HCT116 (cell line): ENCODE measurements around the gene CSF2RB. TPM values are rescaled to one million over a fixed set of nuclear protein-coding genes. Genes with fewer than 3 reads are reported as not detected.

ENCODE experiments used
- ATAC-seq: fragments of 200-7000 bp; cut with Tn5 transposase; 2 replicates; pipeline ENCODE4 v1.9.1; 2020; ENCODE audit warnings: mild to moderate bottlenecking, moderate library complexity
- BruUV-seq: library from RNA; stranded (reverse); fragments of 400-500 nt; replicated peaks from 2 replicates; lab custom pipeline; 2021; lab: Mats Ljungman, UMichigan
- CTCF ChIA-PET: fragments of 300-600 bp; sonication (Branson Sonifier 250); formaldehyde crosslinking; loops from one replicate; lab custom pipeline; 2021; ENCODE audit warnings: antibody characterized with exemption; lab: Charles Lee
- POLR2A ChIA-PET: fragments of 300-600, 350-600 bp; sonication (Branson Sonifier 250); formaldehyde crosslinking; loops from one replicate; lab custom pipeline; 2021; ENCODE audit warnings: antibody characterized with exemption; lab: Charles Lee
- RAD21 ChIA-PET, 2 experiments: fragments of 300-600 bp; sonication (Branson Sonifier 250); formaldehyde crosslinking; loops; one replicate each; lab custom pipeline; 2023; ENCODE audit warnings: low total read pairs in 2 of 2; ENCODE audit not compliant: uncharacterized antibody in 2 of 2, unreplicated experiment in 2 of 2, low non-redundant PET in 1 of 2; lab: Charles Lee
- DNase-seq: peaks from one replicate; pipeline ENCODE4 v3.0.0-alpha.2; 2010; ENCODE audit warnings: low read depth, low spot score
- H2AFZ ChIP-seq: fragments of 200-600 bp; shearing (Covaris generic), sonication (generic); 2 replicates; pipeline ENCODE4 v1.6.1; 2017; ENCODE audit warnings: low read depth, mixed run types, mixed read lengths, antibody characterized with exemption, low read length; ENCODE audit not compliant: poor library complexity, severe bottlenecking
- H3K27ac ChIP-seq: 2 replicates; pipeline ENCODE4 v1.5.1; 2012; ENCODE audit warnings: low read depth, low read length
- H3K27me3 ChIP-seq: fragments of 200-600 bp; sonication (generic); 2 replicates; pipeline ENCODE4 v1.6.1; 2016; ENCODE audit warnings: mixed run types, low read length, mixed read lengths; ENCODE audit not compliant: insufficient read depth
- H3K36me3 ChIP-seq, 2 experiments: fragments of 200-500 bp in 1 of 2; fragments of 200-600 bp in 1 of 2; sonication (Bioruptor generic) in 1 of 2; sonication (generic) in 1 of 2; 2 replicates each; pipeline versions ENCODE4 v1.5.1 to v1.6.1; 2014 to 2016; ENCODE audit warnings: low read length in 2 of 2, inconsistent platforms in 1 of 2, mixed read lengths in 1 of 2, mixed run types in 1 of 2; ENCODE audit not compliant: insufficient read depth in 2 of 2, control insufficient read depth in 1 of 2
- H3K4me1 ChIP-seq, 2 experiments: fragments of 200-600 bp in 1 of 2; sonication (generic) in 1 of 2; 2 replicates each; pipeline versions ENCODE4 v1.5.1 to v1.6.1; 2012 to 2017; ENCODE audit warnings: low read length in 2 of 2, inconsistent platforms in 1 of 2, mild to moderate bottlenecking in 1 of 2, mixed read lengths in 1 of 2, mixed run types in 1 of 2, moderate library complexity in 1 of 2; ENCODE audit not compliant: insufficient read depth in 2 of 2, control insufficient read depth in 1 of 2
- H3K4me2 ChIP-seq: fragments of 200-600 bp; sonication (generic); 2 replicates; pipeline ENCODE4 v1.6.1; 2017; ENCODE audit warnings: mixed run types, low read length, mixed read lengths
- H3K4me3 ChIP-seq, 2 experiments: fragments of 200-600 bp in 1 of 2; sonication (generic) in 1 of 2; replicated peaks in 1 of 2; 2 replicates each; pipeline ENCODE4 v1.5.1; 2011 to 2016; ENCODE audit warnings: low read length in 2 of 2, control low read depth in 1 of 2, low read depth in 1 of 2, mild to moderate bottlenecking in 1 of 2, mixed read lengths in 1 of 2, mixed run types in 1 of 2
- H3K79me2 ChIP-seq: fragments of 200-600 bp; sonication (generic); 2 replicates; pipeline ENCODE4 v1.6.1; 2017; ENCODE audit warnings: mild to moderate bottlenecking, mixed run types, low read length, moderate library complexity, mixed read lengths; ENCODE audit not compliant: insufficient read depth
- H3K9ac ChIP-seq: fragments of 200-600 bp; sonication (generic); 2 replicates; pipeline ENCODE4 v1.6.1; 2016; ENCODE audit warnings: low read length, mixed read lengths
- H3K9me2 ChIP-seq: fragments of 200-600 bp; sonication (generic), shearing (Covaris generic); 2 replicates; pipeline ENCODE4 v1.6.1; 2017; ENCODE audit warnings: mixed run types, mild to moderate bottlenecking, moderate library complexity; ENCODE audit not compliant: insufficient read depth
- H3K9me3 ChIP-seq, 2 experiments: fragments of 200-500 bp in 1 of 2; fragments of 200-600 bp in 1 of 2; sonication (Bioruptor generic) in 1 of 2; sonication (generic) in 1 of 2; 2 replicates each; pipeline ENCODE4 v1.6.1; 2014 to 2017; ENCODE audit warnings: low read length in 2 of 2, mixed read lengths in 2 of 2, inconsistent platforms in 1 of 2, low read depth in 1 of 2, mild to moderate bottlenecking in 1 of 2, mixed run types in 1 of 2, moderate library complexity in 1 of 2; ENCODE audit not compliant: control insufficient read depth in 1 of 2, insufficient read depth in 1 of 2
- H4K20me1 ChIP-seq: fragments of 200-600 bp; sonication (generic), shearing (Covaris generic); 2 replicates; pipeline ENCODE4 v1.6.1; 2017; ENCODE audit warnings: mixed run types, mild to moderate bottlenecking, moderate library complexity; ENCODE audit not compliant: insufficient read depth
- CBX3 ChIP-seq: IDR thresholded peaks from 2 replicates; pipeline ENCODE4 v1.6.1; 2012; ENCODE audit warnings: low read depth
- CEBPB ChIP-seq: IDR thresholded peaks from 2 replicates; pipeline ENCODE4 v1.6.1; 2012; ENCODE audit warnings: low read depth
- EGR1 ChIP-seq: IDR thresholded peaks from 2 replicates; pipeline ENCODE4 v1.6.1; 2012; ENCODE audit warnings: low read depth
- ELF1 ChIP-seq: IDR thresholded peaks from 2 replicates; pipeline ENCODE4 v1.6.1; 2012; ENCODE audit warnings: low read depth, borderline replicate concordance
- EZH2 ChIP-seq: fragments of 200-600 bp; sonication (generic); IDR thresholded peaks from 2 replicates; pipeline ENCODE4 v1.6.1; 2017; ENCODE audit warnings: antibody characterized with exemption, mixed run types
- EZH2phosphoT487 ChIP-seq: fragments of 200-600 bp; IDR thresholded peaks from 2 replicates; pipeline ENCODE4 v1.6.1; 2018; ENCODE audit warnings: antibody characterized with exemption, borderline replicate concordance
- FOSL1 ChIP-seq: IDR thresholded peaks from 2 replicates; pipeline ENCODE4 v1.6.1; 2012; ENCODE audit warnings: low read depth
- POLR2AphosphoS5 ChIP-seq: IDR thresholded peaks from 2 replicates; pipeline ENCODE4 v1.6.1; 2011; ENCODE audit warnings: mild to moderate bottlenecking, low read depth, low read length, moderate library complexity
- RAD21 ChIP-seq: IDR thresholded peaks from 2 replicates; pipeline ENCODE4 v1.6.1; 2012; ENCODE audit warnings: low read depth, mild to moderate bottlenecking
- SP1 ChIP-seq: IDR thresholded peaks from 2 replicates; pipeline ENCODE4 v1.6.1; 2012; ENCODE audit warnings: low read depth
- TCF7L2 ChIP-seq: IDR thresholded peaks from 2 replicates; pipeline ENCODE4 v1.7.0; 2011; ENCODE audit warnings: borderline replicate concordance, inconsistent platforms; ENCODE audit not compliant: insufficient read depth, insufficient read length; ENCODE audit errors: extremely low read depth
- YY1 ChIP-seq: IDR thresholded peaks from 2 replicates; pipeline ENCODE4 v1.6.1; 2011; ENCODE audit warnings: low read length, low read depth, moderate library complexity, mild to moderate bottlenecking; ENCODE audit not compliant: insufficient replicate concordance; ENCODE audit errors: extremely low read depth
- ZFX ChIP-seq: fragments of 450-650 bp; IDR thresholded peaks from 2 replicates; pipeline ENCODE4 v1.6.1; 2017
- ZNF274 ChIP-seq: fragments of 200-500 bp; sonication (Bioruptor generic); IDR thresholded peaks from 2 replicates; pipeline ENCODE4 v1.6.1; 2014; ENCODE audit warnings: mild to moderate bottlenecking, low read depth, low read length, inconsistent platforms
- intact Hi-C: fragments of 100-400 bp; cut with micrococcal nuclease; formaldehyde crosslinking; loops from 2 replicates; pipeline ENCODE4 v1.10.0; 2022
- total RNA-seq: library from RNA; stranded (reverse); gene quantifications from one replicate; pipeline ENCODE4 v1.2.1, GENCODE V29; 2021; ENCODE audit not compliant: unreplicated experiment
- TF ChIP-seq, protein P1 (sequence below), 3 experiments: fragments of 200-600 bp in 1 of 3; sonication (generic) in 1 of 3; IDR thresholded peaks in 2 of 3; conservative IDR thresholded peaks in 1 of 3; 2 replicates each; pipeline ENCODE4 v1.5.1; 2012 to 2017; ENCODE audit warnings: low read depth in 2 of 3, low read length in 2 of 3, antibody characterized with exemption in 1 of 3, borderline replicate concordance in 1 of 3, control low read depth in 1 of 3, mild to moderate bottlenecking in 1 of 3, mixed read lengths in 1 of 3, mixed run types in 1 of 3, moderate library complexity in 1 of 3; ENCODE audit not compliant: insufficient read depth in 1 of 3
- TF ChIP-seq, protein P2 (sequence below): IDR thresholded peaks from 2 replicates; pipeline ENCODE4 v1.6.1; 2012
- TF ChIP-seq, protein P3 (sequence below): IDR thresholded peaks from 2 replicates; pipeline ENCODE4 v1.6.1; 2011; ENCODE audit warnings: mild to moderate bottlenecking, low read length, moderate library complexity; ENCODE audit not compliant: insufficient replicate concordance; ENCODE audit errors: extremely low read depth

The CSF2RB gene
- total RNA-seq, 1 experiment from 2014 or later = 0.10 TPM

DNA sequence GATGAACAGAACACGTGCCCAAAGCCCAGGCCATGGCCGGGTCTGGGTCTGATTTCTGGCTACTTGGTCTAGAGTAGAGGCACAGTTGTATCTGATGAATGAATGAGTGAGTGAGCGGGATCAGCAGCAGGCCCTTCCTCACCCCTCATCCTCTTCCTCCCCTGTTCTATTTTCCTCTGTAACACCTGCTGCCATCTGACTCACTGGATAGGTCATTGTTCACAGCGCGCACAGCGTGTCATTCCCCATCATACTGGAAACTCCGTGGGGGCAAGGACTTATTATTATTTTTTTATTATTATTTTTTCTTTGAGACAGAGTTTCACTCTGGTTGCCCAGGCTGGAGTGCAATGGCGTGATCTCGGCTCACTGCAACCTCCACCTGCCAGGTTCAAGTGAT lies 38.7 kb upstream of the CSF2RB start (continued):
- TF ChIP-seq RAD21 = no peak
- TF ChIP-seq, protein P1, sequence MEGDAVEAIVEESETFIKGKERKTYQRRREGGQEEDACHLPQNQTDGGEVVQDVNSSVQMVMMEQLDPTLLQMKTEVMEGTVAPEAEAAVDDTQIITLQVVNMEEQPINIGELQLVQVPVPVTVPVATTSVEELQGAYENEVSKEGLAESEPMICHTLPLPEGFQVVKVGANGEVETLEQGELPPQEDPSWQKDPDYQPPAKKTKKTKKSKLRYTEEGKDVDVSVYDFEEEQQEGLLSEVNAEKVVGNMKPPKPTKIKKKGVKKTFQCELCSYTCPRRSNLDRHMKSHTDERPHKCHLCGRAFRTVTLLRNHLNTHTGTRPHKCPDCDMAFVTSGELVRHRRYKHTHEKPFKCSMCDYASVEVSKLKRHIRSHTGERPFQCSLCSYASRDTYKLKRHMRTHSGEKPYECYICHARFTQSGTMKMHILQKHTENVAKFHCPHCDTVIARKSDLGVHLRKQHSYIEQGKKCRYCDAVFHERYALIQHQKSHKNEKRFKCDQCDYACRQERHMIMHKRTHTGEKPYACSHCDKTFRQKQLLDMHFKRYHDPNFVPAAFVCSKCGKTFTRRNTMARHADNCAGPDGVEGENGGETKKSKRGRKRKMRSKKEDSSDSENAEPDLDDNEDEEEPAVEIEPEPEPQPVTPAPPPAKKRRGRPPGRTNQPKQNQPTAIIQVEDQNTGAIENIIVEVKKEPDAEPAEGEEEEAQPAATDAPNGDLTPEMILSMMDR (IDR thresholded peaks at IDR 0.05 in 2 of 3, conservative IDR thresholded peaks at IDR 0.05 in 1 of 3; ENCODE audit: borderline replicate concordance in 1 of 3, insufficient read depth in 1 of 3, low read depth in 2 of 3, low read length in 2 of 3) = no peak
- no peak for TF ChIP-seq EZH2

DNA sequence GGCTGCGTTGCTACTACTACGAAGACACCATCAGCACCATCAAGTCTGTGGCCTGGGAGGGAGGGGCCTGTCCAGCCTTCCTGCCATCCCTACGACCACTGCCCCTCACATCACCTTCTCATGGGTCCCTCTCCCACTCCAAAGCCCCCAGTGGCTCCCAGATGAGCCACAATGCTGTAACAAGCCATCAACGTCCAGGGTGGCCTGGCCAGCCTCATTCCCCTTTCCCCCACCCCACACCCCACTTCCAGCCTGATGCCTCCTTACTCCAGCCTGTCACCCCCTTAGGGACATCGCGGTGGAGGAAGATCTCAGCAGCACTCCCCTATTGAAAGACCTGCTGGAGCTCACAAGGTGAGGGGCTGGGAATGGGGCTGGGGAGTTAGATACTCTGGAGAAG lies 37.7 kb upstream of the CSF2RB start:
- no peak overlapping the region for H2AFZ ChIP-seq
- POLR2A ChIA-PET = no interaction called here
- H3K4me3 ChIP-seq = no peak overlapping the region
- H3K27me3 ChIP-seq = no peaks in the 10 kb centered on the region; the same call in 1 of the 2 replicates
- H3K9me3 ChIP-seq = no peaks in the 10 kb centered on the region
- intact Hi-C loops = no loop called here
- no peak overlapping the region for H3K9ac ChIP-seq
- CTCF ChIA-PET = no interaction called here
- no peak overlapping the region for H3K27ac ChIP-seq
- RAD21 ChIA-PET = no interaction called here
- DNase-seq (no peak), ATAC-seq (no peak)
- peaks cover 15 to 31% of the 10 kb centered on the region in 2 experiments; a peak in 3 of 4 replicates for H3K4me1 ChIP-seq
- H3K4me2 ChIP-seq = no peak overlapping the region
- H4K20me1 ChIP-seq = no peaks in the 10 kb centered on the region
- H3K79me2 ChIP-seq = no peaks in the 10 kb centered on the region
- BruUV-seq = no TSS peak
- no peaks in the 10 kb centered on the region for H3K36me3 ChIP-seq
- no peaks in the 10 kb centered on the region for H3K9me2 ChIP-seq
- no peak for TF ChIP-seq TCF7L2
- TF ChIP-seq ZFX = no peak
- TF ChIP-seq RAD21 = no peak
- TF ChIP-seq, protein P2, sequence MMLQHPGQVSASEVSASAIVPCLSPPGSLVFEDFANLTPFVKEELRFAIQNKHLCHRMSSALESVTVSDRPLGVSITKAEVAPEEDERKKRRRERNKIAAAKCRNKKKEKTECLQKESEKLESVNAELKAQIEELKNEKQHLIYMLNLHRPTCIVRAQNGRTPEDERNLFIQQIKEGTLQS = no peak
- TF ChIP-seq EGR1 = no peak
- no peak for TF ChIP-seq EZH2phosphoT487
- no peak for TF ChIP-seq YY1
- TF ChIP-seq, protein P1 (IDR thresholded peaks at IDR 0.05 in 2 of 3, conservative IDR thresholded peaks at IDR 0.05 in 1 of 3; ENCODE audit: borderline replicate concordance in 1 of 3, insufficient read depth in 1 of 3, low read depth in 2 of 3, low read length in 2 of 3) = no peak
- no peak for TF ChIP-seq CBX3
- no peak for TF ChIP-seq ZNF274
- no peak for TF ChIP-seq CEBPB
- TF ChIP-seq ELF1 = no peak
- no peak for TF ChIP-seq FOSL1
- TF ChIP-seq, protein P3, sequence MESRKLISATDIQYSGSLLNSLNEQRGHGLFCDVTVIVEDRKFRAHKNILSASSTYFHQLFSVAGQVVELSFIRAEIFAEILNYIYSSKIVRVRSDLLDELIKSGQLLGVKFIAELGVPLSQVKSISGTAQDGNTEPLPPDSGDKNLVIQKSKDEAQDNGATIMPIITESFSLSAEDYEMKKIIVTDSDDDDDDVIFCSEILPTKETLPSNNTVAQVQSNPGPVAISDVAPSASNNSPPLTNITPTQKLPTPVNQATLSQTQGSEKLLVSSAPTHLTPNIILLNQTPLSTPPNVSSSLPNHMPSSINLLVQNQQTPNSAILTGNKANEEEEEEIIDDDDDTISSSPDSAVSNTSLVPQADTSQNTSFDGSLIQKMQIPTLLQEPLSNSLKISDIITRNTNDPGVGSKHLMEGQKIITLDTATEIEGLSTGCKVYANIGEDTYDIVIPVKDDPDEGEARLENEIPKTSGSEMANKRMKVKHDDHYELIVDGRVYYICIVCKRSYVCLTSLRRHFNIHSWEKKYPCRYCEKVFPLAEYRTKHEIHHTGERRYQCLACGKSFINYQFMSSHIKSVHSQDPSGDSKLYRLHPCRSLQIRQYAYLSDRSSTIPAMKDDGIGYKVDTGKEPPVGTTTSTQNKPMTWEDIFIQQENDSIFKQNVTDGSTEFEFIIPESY = no peak
- no peak for TF ChIP-seq POLR2AphosphoS5
- TF ChIP-seq SP1 = no peak
